ENCODE measurements around the gene APBA2.
"Not testable (repeated sequence)": the region's sequence is repeated elsewhere in the genome, so short reads cannot be mapped to it uniquely, and the experiment has no call there.

GRCh38 chr15:28889871-28890270, 4.1 kb downstream of the APBA2 start:
- not testable (repeated sequence) for TF ChIP-seq CTCF, EP300, POLR2A (IDR thresholded peaks at IDR 0.05)

Measured in tibial nerve (tissue), 4 donors.